PC-9 (cell line): ENCODE results near the gene IL20. TPM values are rescaled to one million over a fixed set of nuclear protein-coding genes. Genes with fewer than 3 reads are reported as not detected.

Source experiments
- BruUV-seq: library from RNA; stranded (reverse); fragments of 400-500 nt; replicated peaks from 2 replicates; lab custom pipeline; 2021; lab: Mats Ljungman, UMichigan
- CTCF ChIA-PET: fragments of 300-600 bp; sonication (Branson Sonifier 250); formaldehyde crosslinking; loops from one replicate; lab custom pipeline; 2022; ENCODE audit warnings: antibody characterized with exemption; lab: Charles Lee
- POLR2A ChIA-PET: fragments of 300-600 bp; sonication (Branson Sonifier 250); formaldehyde crosslinking; loops from one replicate; lab custom pipeline; 2022; ENCODE audit warnings: antibody characterized with exemption; ENCODE audit not compliant: unreplicated experiment; lab: Charles Lee
- DNase-seq, 2 experiments: peaks; one replicate each; pipeline versions ENCODE4 v3.0.0 to v3.0.0-alpha.2; 2015 to 2022; ENCODE audit warnings: mixed read lengths in 1 of 2
- H2AFZ ChIP-seq: fragments of 200-600 bp; sonication (generic); 2 replicates; pipeline ENCODE4 v1.8.1; 2017; ENCODE audit warnings: antibody characterized with exemption
- H3F3A ChIP-seq: fragments of 200-600 bp; sonication (generic); 2 replicates; pipeline ENCODE4 v1.8.1; 2017; ENCODE audit warnings: antibody characterized with exemption, mild to moderate bottlenecking, low read depth; ENCODE audit not compliant: insufficient read depth
- H3K27ac ChIP-seq: fragments of 200-600 bp; sonication (generic); 2 replicates; pipeline ENCODE4 v1.6.1; 2016; ENCODE audit warnings: mixed run types
- H3K27me3 ChIP-seq: fragments of 200-600 bp; sonication (generic); 2 replicates; pipeline ENCODE4 v1.6.1; 2016; ENCODE audit warnings: low read depth, mixed run types; ENCODE audit not compliant: insufficient read depth
- H3K36me3 ChIP-seq: fragments of 200-600 bp; sonication (generic); 2 replicates; pipeline ENCODE4 v1.6.1; 2016; ENCODE audit warnings: low read depth, mixed run types
- H3K4me1 ChIP-seq: fragments of 200-600 bp; sonication (generic); replicated peaks from 2 replicates; pipeline ENCODE4 v1.6.1; 2016; ENCODE audit warnings: mixed run types; ENCODE audit not compliant: insufficient read depth
- H3K4me2 ChIP-seq: fragments of 200-600 bp; sonication (generic); 2 replicates; pipeline ENCODE4 v1.6.1; 2017; ENCODE audit warnings: mixed run types
- H3K4me3 ChIP-seq: fragments of 200-600 bp; sonication (generic); 2 replicates; pipeline ENCODE4 v1.6.1; 2016; ENCODE audit warnings: mixed run types
- H3K79me2 ChIP-seq: fragments of 200-600 bp; sonication (generic); 2 replicates; pipeline ENCODE4 v1.6.1; 2017; ENCODE audit warnings: low read depth, mixed run types
- H3K9me2 ChIP-seq: fragments of 200-600 bp; sonication (generic); 2 replicates; pipeline ENCODE4 v1.8.1; 2017; ENCODE audit warnings: mild to moderate bottlenecking; ENCODE audit not compliant: insufficient read depth
- H3K9me3 ChIP-seq: fragments of 200-600 bp; sonication (generic); 2 replicates; pipeline ENCODE4 v1.8.1; 2016; ENCODE audit warnings: low read depth; ENCODE audit not compliant: insufficient read depth
- H4K20me1 ChIP-seq: fragments of 200-600 bp; sonication (generic); 2 replicates; pipeline ENCODE4 v1.8.1; 2017; ENCODE audit not compliant: insufficient read depth
- CTCF ChIP-seq: fragments of 200-600 bp; sonication (generic); conservative IDR thresholded peaks from 2 replicates; pipeline ENCODE4 v1.6.1; 2017; ENCODE audit warnings: mixed run types, antibody characterized with exemption, mild to moderate bottlenecking, moderate library complexity
- EZH2 ChIP-seq: fragments of 200-600 bp; sonication (generic); IDR thresholded peaks from 2 replicates; pipeline ENCODE4 v1.8.0; 2017; ENCODE audit warnings: antibody characterized with exemption, low read depth
- intact Hi-C: fragments of 100-400 bp; cut with micrococcal nuclease; formaldehyde crosslinking; loops from one replicate; pipeline ENCODE4 v1.10.0; 2022; ENCODE audit not compliant: unreplicated experiment
- total RNA-seq: library from RNA; stranded (reverse); gene quantifications from 2 replicates; pipeline ENCODE4 v1.2.3, GENCODE V29; 2021

Gene IL20
- total RNA-seq, 1 experiment from 2014 or later, result not detected

GRCh38 chr1:206829282-206829681, 36.1 kb upstream of the IL20 start:
- intact Hi-C loops, result no loop called here
- TF ChIP-seq CTCF (no peak), EZH2 (no peak)
- Histone ChIP-seq H3K9me2 (no peaks in the 10 kb centered on the region), H3F3A (no peaks in the 10 kb centered on the region), H3K27ac (no peak overlapping the region), H3K9me3 (no peaks in the 10 kb centered on the region), H3K4me2 (no peak overlapping the region), H3K27me3 (no peaks in the 10 kb centered on the region; the same call in 1 of the 2 replicates), H2AFZ (no peak overlapping the region), H4K20me1 (no peaks in the 10 kb centered on the region), H3K4me3 (no peak overlapping the region), H3K4me1 (no peaks in the 10 kb centered on the region), H3K79me2 (no peaks in the 10 kb centered on the region), H3K36me3 (no peaks in the 10 kb centered on the region)
- BruUV-seq, result no TSS peak
- ChIA-PET CTCF (no interaction called here), POLR2A (no interaction called here)
- DNase-seq, result no peak

GRCh38 chr1:206829875-206830274, 35.5 kb upstream of the IL20 start:
- Histone ChIP-seq H3K9me3 (no peaks in the 10 kb centered on the region), H4K20me1 (no peaks in the 10 kb centered on the region), H3K27me3 (no peaks in the 10 kb centered on the region; the same call in 1 of the 2 replicates), H2AFZ (no peak overlapping the region), H3K36me3 (no peaks in the 10 kb centered on the region), H3K4me1 (no peaks in the 10 kb centered on the region), H3K27ac (no peak overlapping the region), H3K79me2 (no peaks in the 10 kb centered on the region), H3K4me2 (no peak overlapping the region), H3K4me3 (no peak overlapping the region), H3F3A (no peaks in the 10 kb centered on the region), H3K9me2 (no peaks in the 10 kb centered on the region)
- BruUV-seq, result no TSS peak
- DNase-seq, result no peak
- CTCF ChIA-PET, result no interaction called here
- POLR2A ChIA-PET, result no interaction called here
- TF ChIP-seq CTCF, result no peak
- no peak for TF ChIP-seq EZH2
- intact Hi-C loops, result no loop called here

- TF ChIP-seq CTCF (no peak), EZH2 (no peak)
- no peak overlapping the region for H3K4me3 ChIP-seq
- H4K20me1 ChIP-seq, result no peaks in the 10 kb centered on the region
- no peaks in the 10 kb centered on the region for H3K36me3 ChIP-seq
- intact Hi-C loops, result no loop called here
- H3K27me3 ChIP-seq, result no peaks in the 10 kb centered on the region; the same call in 1 of the 2 replicates
- no peak overlapping the region for H2AFZ ChIP-seq
- H3K79me2 ChIP-seq, result no peaks in the 10 kb centered on the region
- no peaks in the 10 kb centered on the region for H3K9me2 ChIP-seq
- CTCF ChIA-PET, result no interaction called here
- no peaks in the 10 kb centered on the region for H3F3A ChIP-seq
- BruUV-seq, result no TSS peak
- H3K9me3 ChIP-seq, result no peaks in the 10 kb centered on the region
- no peak overlapping the region for H3K4me2 ChIP-seq
- POLR2A ChIA-PET, result interaction anchor here (0.6 kb wide), 1 partner anchor 190 kb away, joined by 3 read pairs; no protein-coding TSS in a partner anchor
- DNase-seq, result no peak
- no peak overlapping the region for H3K27ac ChIP-seq
- no peaks in the 10 kb centered on the region for H3K4me1 ChIP-seq
These were observed 33.8 kb upstream of the IL20 start for GRCh38 chr1:206831650-206832049.
